GM18508 (cell line): Measurements from ENCODE around the gene NKX6-1.

Source experiments
- ATAC-seq: cut with Tn5 transposase; IDR thresholded peaks from one replicate; pipeline ENCODE4 v1.9.1; 2021; ENCODE audit warnings: moderate number of reproducible peaks; ENCODE audit not compliant: insufficient read depth, unreplicated experiment

Gene NKX6-1

GRCh38 chr4:84481077-84481859 lies 17.8 kb downstream of the NKX6-1 start:
- ATAC-seq, result no peak

DNA sequence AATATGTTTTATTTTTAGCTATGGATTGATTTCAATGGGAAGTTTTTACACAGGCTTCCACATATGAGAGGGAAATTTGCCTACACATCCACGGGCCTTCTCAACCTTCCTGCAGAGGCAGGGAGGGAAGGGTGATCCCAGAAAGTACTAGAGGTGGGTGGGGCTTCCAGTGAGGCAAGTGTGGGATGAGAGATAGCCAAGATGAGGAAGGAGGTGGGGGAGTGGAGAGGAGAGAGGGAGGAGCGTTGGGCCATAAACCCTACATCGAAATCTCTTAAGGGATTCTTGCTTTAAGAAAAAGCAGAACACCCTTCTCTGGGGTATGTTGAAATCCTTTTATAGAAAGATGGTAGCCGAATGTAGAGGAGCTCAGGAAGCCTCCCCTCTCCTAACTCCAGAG lies 19.0 kb downstream of the NKX6-1 start:
- no peak for ATAC-seq

DNA sequence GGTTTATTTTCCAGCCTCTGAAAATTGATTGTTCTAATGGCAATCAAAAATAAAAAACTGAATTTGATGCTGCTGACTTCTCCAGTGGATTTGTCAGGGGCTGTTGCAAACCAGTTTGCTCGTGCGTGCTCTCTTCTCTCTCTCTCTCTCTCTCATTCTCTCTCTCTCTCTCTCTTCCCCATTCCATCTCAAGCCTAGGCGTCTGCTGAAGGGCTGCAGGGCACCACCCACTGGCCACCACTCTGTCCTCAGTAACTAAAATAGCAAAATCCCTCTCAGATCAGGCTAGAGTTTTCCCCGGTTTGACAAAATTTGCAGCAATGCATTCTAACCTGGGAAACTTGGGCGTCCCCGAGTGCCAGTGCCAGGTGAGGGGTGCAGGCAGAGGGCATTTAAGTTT lies 19.4 kb downstream of the NKX6-1 start:
- ATAC-seq, result no peak

DNA sequence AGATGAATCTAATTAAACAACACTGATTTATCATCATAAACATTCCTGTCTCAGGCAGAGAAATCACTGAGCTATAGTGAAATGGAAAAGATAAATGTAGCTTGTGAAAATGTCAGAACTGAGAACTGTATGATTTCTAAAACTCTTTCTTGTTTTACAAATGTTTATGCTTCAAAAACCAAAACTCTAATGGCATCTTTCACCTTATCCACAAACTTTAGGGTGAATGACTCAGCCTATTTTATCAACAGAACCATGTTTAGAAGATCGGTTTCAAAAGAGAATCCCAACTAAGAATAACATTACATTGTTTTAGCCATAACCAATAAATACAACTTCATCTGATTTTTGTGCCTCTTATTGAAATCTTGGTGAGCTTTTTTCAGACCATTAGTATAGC lies 21.4 kb downstream of the NKX6-1 start:
- ATAC-seq, result no peak

DNA sequence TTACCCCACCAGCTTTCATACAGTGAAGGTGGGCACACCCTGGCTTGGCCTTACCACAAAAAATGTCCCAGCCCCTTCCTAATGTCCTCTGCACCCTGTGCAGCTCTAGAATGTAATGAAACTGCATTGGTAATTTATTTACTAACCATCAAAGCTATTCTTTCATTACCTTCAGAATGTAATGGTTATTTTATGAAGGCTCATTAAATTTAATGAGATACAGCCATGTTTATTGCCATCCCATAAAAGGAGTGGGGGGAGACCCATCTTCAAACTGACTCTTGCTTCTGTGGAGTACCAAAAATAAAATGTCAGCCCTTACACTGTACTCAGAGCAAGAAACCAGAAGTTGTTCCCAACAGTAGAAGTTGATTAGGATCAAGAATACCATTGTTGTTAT lies 25.0 kb downstream of the NKX6-1 start:
- ATAC-seq, result no peak

DNA sequence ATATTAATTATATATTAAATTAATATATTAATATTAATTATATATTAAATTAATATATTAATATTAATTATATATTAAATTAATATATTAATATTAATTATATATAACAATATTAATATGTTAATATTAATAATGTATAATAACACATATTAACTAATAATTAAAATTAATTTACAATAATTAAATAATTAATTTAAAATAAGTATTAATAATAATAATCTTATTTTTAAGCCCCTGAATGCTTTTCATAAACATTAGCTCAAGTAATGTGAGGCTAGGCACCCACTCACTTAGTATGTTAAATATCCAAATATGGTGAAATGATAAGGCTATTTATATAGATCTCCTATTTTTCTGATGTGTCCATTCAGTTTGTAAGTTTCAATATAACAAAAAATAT lies 26.9 kb downstream of the NKX6-1 start:
- no peak for ATAC-seq

DNA sequence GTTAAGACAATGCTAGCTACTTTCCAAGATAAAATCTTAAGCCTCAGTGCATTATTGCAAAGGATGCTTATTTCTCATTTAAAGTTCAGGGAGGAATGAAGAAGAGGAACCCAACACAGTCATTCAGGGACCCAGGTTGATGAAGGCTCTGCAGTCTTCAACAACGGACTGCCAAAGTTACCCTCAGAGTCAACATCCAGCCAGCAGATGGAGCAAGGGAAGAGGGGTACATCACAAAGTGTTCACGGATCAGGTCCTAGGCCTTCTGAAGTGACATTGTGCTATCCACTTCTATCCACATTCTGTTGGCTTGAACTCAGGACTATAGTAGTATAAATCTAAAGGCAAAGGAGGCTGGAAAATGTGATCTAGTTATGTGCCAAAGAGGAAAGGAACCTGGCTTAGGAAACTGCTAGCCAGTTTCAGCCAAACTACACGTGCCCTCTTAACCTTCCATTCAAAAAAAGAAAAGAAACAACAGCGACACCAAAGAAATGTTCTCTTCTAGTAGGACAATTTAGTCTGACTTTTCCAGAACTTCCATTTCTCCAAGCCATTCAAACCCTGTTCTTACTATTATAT lies 28.8 kb downstream of the NKX6-1 start:
- no peak for ATAC-seq

DNA sequence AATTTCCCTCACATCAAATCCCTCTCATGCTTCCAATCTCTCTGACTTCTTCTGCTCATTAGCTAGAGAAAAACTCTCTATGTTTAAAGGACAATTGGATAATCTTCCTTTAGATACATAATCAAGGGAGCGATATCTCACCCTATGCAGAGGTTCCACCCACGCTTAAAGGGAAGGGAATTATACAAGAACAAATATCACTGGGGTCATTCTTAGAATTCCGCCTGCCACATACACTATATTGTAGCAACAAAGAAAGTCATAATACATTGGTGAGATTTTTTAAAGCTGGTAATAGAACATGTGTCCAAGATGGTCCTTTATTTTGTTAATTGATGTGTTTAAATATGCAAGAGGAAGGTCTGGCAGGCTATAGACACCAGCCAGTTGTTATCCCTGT lies 31.5 kb downstream of the NKX6-1 start:
- no peak for ATAC-seq

- no peak for ATAC-seq
Observed at GRCh38 chr4:84459783-84460182, 39.3 kb downstream of the NKX6-1 start.

- ATAC-seq, result no peak
Observed at GRCh38 chr4:84456157-84456556, 42.9 kb downstream of the NKX6-1 start.

GRCh38 chr4:84455697-84456096 lies 43.4 kb downstream of the NKX6-1 start:
- no peak for ATAC-seq

GRCh38 chr4:84451546-84451945 lies 47.5 kb downstream of the NKX6-1 start:
- ATAC-seq, result no peak

DNA sequence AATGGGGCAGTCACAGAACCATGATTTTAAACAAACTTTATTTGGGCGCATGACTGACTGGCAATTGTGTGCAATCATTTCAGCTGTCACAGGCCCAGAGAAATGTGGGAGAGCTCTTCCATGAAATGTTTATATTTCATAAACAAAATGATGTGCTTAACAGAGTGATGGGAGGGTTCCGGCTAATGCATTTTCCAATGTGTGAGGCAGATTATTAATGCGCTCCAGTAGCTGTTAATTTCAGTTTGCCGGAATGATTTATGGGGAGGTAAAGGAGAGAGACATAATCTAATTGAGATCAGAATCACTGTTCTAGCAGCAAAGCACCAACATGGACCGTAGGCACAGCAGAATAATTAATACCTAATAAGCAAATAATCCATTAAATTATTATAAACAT lies 55.6 kb downstream of the NKX6-1 start:
- ATAC-seq, result no peak

DNA sequence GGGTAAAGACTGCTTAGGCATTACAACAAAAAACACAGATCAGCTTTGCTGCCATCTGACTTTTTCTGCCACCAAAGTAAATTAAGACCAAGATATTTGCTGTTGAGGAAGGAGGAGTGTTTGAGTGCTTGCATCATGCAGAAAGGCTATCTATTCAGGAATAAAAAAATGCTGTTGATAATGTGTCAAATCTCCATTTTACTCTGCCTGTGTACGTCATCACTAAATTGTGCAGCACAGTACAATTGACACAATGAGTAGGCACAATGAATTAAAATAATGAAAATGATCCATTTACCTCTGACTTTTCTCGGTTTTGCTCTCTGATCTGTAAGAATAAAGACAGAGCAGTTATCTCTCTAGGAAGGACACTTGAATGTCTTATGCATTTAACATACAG lies 56.3 kb downstream of the NKX6-1 start:
- ATAC-seq, result no peak
